RWPE2 (cell line): Measurements from ENCODE around the gene RAD21L1.

Experiments used
- ATAC-seq: fragments of 200-7000 bp; cut with Tn5 transposase; 3 replicates; pipeline ENCODE4 v1.9.1; 2021; ENCODE audit warnings: low read depth
- DNase-seq: peaks from one replicate; pipeline ENCODE4 v3.0.0-alpha.2; 2020; ENCODE audit warnings: low spot score
- H3K27ac ChIP-seq: fragments of 450-650 bp; 2 replicates; pipeline ENCODE4 v1.5.1; 2017; ENCODE audit warnings: mild to moderate bottlenecking; ENCODE audit not compliant: poor library complexity, severe bottlenecking
- H3K27me3 ChIP-seq: fragments of 250-450 bp; sonication (Bioruptor Pico); 2 replicates; pipeline ENCODE4 v1.5.1; 2021; ENCODE audit warnings: mild to moderate bottlenecking, moderate library complexity; ENCODE audit not compliant: insufficient read depth, poor library complexity, severe bottlenecking
- H3K36me3 ChIP-seq: fragments of 250-450 bp; sonication (Bioruptor Pico); 2 replicates; pipeline ENCODE4 v1.5.1; 2020; ENCODE audit warnings: low read depth, mild to moderate bottlenecking, moderate library complexity
- H3K4me1 ChIP-seq: fragments of 250-450 bp; sonication (Bioruptor Pico); 2 replicates; pipeline ENCODE4 v1.5.1; 2021; ENCODE audit warnings: mild to moderate bottlenecking, moderate library complexity; ENCODE audit not compliant: insufficient read depth, poor library complexity, severe bottlenecking
- H3K4me3 ChIP-seq: fragments of 250-450 bp; sonication (Bioruptor Pico); 2 replicates; pipeline ENCODE4 v1.5.1; 2021; ENCODE audit warnings: mild to moderate bottlenecking, moderate library complexity; ENCODE audit not compliant: severe bottlenecking
- H3K9me3 ChIP-seq: fragments of 250-450 bp; sonication (Bioruptor Pico); 2 replicates; pipeline ENCODE4 v1.5.1; 2021; ENCODE audit warnings: mild to moderate bottlenecking, moderate library complexity; ENCODE audit not compliant: severe bottlenecking
- TF ChIP-seq, protein P1 (sequence below): fragments of 450-650 bp; IDR thresholded peaks from one replicate; pipeline ENCODE4 v1.5.1; 2017; ENCODE audit warnings: mild to moderate bottlenecking, moderate library complexity; ENCODE audit not compliant: poor library complexity, severe bottlenecking

The RAD21L1 gene

GRCh38 chr20:1224205-1224890, 1.5 kb upstream of the RAD21L1 start:
- peaks cover 38% of the 10 kb centered on the region for H3K27me3 ChIP-seq
- no peaks in the 10 kb centered on the region for H3K9me3 ChIP-seq
- no peak for ATAC-seq
- H3K36me3 ChIP-seq: no peaks in the 10 kb centered on the region
- no peak overlapping the region for H3K27ac ChIP-seq
- H3K4me3 ChIP-seq: no peak overlapping the region
- no peaks in the 10 kb centered on the region for H3K4me1 ChIP-seq
- no peak for DNase-seq
- TF ChIP-seq, protein P1, sequence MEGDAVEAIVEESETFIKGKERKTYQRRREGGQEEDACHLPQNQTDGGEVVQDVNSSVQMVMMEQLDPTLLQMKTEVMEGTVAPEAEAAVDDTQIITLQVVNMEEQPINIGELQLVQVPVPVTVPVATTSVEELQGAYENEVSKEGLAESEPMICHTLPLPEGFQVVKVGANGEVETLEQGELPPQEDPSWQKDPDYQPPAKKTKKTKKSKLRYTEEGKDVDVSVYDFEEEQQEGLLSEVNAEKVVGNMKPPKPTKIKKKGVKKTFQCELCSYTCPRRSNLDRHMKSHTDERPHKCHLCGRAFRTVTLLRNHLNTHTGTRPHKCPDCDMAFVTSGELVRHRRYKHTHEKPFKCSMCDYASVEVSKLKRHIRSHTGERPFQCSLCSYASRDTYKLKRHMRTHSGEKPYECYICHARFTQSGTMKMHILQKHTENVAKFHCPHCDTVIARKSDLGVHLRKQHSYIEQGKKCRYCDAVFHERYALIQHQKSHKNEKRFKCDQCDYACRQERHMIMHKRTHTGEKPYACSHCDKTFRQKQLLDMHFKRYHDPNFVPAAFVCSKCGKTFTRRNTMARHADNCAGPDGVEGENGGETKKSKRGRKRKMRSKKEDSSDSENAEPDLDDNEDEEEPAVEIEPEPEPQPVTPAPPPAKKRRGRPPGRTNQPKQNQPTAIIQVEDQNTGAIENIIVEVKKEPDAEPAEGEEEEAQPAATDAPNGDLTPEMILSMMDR: no peak

- TF ChIP-seq, protein P1: no peak
- Histone ChIP-seq H3K36me3 (no peaks in the 10 kb centered on the region), H3K4me1 (no peaks in the 10 kb centered on the region), H3K27me3 (peaks cover 40% of the 10 kb centered on the region), H3K27ac (no peak overlapping the region), H3K4me3 (peak overlapping the region; percentile 21), H3K9me3 (no peaks in the 10 kb centered on the region)
- no peak for DNase-seq
- peak; percentile 84 for ATAC-seq
These were observed 521 bp upstream of the RAD21L1 start for GRCh38 chr20:1225263-1225782.

- Histone ChIP-seq H3K4me3 (no peak overlapping the region), H3K9me3 (no peaks in the 10 kb centered on the region), H3K27ac (no peak overlapping the region), H3K36me3 (no peaks in the 10 kb centered on the region), H3K4me1 (no peaks in the 10 kb centered on the region), H3K27me3 (peaks cover 48% of the 10 kb centered on the region)
- TF ChIP-seq, protein P1: no peak
- no peak for ATAC-seq
- no peak for DNase-seq
These were observed 3.7 kb downstream of the RAD21L1 start for GRCh38 chr20:1229541-1229940.

DNA sequence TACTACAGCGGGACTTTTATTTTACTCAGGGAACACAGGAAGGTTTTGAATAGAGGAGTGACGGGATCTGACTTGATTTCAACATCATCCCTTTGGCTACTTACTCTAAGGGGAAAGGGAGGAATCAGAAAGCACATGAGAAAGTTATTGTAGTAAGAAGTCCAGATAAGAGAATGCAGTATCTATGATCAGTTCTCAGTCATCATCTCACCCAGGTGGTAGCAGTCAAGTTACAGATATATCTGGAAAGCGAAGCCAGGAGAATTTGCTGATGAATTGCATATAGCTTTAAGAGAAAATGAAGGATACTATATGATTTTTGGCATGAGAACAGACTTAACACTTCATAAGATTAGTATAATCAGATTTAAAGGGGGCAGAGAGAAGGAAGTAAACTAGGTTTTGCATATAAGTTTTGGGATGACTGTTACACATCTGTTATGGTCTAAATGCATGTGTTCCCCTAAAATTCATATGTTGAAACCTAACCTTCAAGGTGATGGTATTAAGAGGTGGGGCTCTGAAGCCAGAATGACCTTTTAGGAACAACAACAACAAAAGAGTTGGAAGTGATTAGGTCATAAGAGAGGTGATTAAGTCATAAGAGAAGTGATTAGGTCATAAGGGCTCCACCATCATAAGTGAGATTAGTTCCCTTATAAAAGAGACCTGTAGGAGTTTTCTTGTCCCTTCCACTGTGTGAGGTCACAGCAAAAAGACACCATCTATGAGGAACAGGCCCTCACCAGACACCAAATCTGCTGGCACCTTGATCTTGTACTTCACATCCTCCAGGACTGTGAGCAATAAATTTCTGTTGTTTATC, 6.7 kb downstream of the RAD21L1 start:
- Histone ChIP-seq H3K4me1 (no peaks in the 10 kb centered on the region), H3K27ac (no peak overlapping the region), H3K4me3 (no peak overlapping the region), H3K27me3 (peaks cover 48% of the 10 kb centered on the region), H3K36me3 (no peaks in the 10 kb centered on the region), H3K9me3 (no peaks in the 10 kb centered on the region)
- no peak for ATAC-seq
- TF ChIP-seq, protein P1: no peak
- no peak for DNase-seq
